Activated T-helper 1 cell treated with anti-CD3 and anti-CD28 coated beads, Interleukin-2, amount 50 U/mL, for 16 hours (primary cell): ENCODE data around the gene ZNF277.

ENCODE experiments used
- DNase-seq, 2 donors: peaks; one replicate each; pipeline ENCODE4 v3.0.0-alpha.2; 2020; ENCODE audit warnings: low read depth in 1 of 2, low spot score in 1 of 2

ZNF277 gene

DNA sequence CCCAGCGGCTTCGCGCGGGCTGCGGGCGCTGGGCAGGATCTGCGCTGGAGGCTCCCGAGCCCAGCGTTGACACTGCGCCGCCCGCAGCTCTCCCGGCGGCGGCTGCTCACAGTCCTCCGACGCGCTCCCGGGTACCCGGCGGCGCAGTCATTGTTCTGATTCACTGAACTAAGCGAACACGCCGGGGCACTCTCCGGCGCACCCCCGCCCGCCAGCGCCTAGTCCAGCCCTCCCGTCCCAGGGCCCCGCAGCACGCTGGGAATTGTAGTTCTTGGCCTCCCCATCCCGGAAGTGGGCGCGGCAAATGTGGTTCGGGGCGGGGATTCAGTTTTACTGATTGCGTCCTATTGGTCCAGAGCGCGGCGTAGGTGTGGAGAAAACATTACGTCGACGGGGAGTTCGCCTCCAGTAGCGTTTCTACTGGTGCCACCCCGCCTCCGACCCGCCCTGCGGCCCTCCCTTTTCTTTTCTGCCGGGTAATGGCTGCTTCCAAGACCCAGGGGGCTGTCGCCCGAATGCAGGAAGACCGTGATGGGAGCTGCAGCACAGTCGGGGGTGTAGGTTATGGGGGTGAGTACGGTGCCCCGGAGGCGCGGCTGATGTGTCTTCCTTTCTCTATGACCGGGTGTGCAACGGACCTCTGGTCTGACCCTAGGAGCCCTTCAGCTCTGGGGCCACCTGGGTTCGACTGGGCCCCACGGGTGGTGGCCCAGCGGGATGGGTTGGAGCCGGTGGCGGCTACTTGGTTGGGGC is at the start of gene ZNF277, which contains the start of gene DOCK4:
Gene ZNF277 (plus strand): TSS at position 458 of the 753 bp plus-strand sequence. CDS start 22 bp downstream, at position 480.
Gene DOCK4 (minus strand): TSS at position 162 of the 753 bp plus-strand sequence. CDS start 261 bp downstream, outside the sequence.
- peak; percentile 98 to 99 for DNase-seq

DNA sequence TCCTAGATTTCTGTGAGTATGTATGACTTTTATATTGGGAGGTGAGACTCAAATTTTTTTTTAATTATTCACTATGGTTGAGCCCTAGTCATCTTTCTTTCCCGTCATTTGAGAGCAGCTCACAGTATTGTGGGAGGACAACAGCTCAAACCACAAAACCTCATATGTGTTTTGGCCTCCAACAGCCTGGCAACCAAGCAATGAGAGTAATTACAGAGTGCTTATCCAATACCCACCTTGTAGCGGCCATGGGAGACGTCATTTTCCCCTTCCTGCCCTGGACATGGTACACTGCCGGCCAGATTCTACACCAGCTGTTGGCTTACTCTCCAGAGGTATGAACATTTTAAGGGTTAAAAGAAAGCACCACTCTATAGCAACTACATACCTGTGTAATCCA is 49.4 kb upstream of the ZNF277 start:
- no peak for DNase-seq

DNA sequence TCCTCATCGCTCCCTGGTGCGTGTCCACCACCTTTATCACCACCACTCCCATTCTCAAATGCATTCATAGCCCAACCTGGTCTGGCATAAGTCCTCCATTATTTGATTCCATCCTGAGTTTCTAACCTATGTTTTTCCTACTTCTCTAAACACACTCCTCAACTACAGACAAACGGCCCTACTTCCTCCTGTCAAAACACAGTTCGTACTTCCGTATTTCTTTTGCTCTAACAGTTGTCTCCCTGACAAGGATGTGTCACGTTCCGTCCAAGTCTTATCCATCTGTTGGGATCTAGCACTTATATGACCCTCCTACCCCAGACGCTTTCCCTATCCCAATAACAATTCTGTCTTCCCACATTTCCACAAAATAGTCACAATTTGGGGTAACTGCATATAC is 47.1 kb upstream of the ZNF277 start:
- no peak for DNase-seq

- DNase-seq = no peak
Observed at GRCh38 chr7:112160130-112160770, 46.2 kb upstream of the ZNF277 start.

- no peak for DNase-seq
Observed at GRCh38 chr7:112160771-112161150, 45.7 kb upstream of the ZNF277 start.

DNA sequence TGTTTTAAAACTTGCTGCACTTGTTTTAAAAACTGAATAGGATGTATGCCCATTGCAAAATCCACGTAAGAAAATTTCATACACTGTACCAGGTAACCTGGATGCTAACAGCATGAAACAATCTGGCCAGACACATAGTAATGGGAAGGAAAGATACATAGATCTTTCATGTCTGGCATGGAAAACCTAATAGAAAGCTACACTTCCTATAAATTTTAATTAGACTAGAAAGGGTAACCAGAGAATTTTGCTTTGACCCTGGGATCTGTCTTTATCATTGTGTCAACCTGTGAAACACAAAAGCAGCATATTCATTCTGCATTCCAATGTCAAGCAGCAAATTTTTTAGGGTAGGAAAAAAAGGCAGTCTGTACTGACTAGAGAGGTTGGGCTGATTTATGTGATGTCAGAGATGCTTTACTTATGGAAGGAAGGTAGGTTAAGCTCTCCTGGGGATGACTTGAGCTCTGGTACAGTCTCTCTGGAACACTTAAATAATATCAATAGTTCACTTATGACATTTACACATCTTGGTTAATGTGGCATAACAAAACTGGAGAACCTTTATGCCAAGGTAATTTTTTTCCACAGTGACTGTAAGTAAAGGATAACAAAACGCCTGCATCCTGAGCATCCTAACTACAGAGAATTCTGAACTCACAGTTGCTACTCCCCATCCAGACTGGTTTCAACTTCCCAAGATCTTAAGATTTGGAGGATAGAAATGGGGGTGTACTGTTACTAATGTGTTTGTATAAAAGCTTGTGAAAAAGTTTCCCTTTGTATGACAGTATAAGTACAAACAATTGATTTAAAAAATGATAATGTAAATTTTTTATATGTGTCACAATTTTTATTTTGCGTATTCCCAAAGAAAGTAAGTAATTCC is 45.0 kb upstream of the ZNF277 start:
- DNase-seq = no peak

- no peak for DNase-seq
Observed at GRCh38 chr7:112162142-112162766, 44.2 kb upstream of the ZNF277 start.

- no peak for DNase-seq
Observed at GRCh38 chr7:112162784-112163506, 43.5 kb upstream of the ZNF277 start.

DNA sequence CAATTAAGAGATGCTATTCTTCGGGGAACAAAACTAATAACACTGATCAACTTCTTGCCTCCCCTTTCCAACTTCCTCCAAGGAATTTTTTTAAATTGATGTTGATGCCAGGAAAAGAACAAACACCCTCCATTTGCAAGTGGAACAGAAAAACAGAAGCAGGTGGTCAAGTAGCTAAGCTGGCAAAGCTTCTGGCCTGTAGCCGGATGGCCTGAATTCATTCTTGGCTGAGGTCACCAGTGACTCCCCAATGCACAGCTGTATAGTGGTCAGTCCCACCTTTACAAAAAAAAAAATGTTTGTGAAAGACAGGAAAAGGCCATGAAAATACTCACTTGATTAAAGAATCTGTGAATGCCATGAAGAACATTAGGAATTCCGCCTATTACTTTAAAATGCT is 39.3 kb upstream of the ZNF277 start:
- no peak for DNase-seq

GRCh38 chr7:112168915-112169314 is 37.6 kb upstream of the ZNF277 start:
- DNase-seq = no peak

DNA sequence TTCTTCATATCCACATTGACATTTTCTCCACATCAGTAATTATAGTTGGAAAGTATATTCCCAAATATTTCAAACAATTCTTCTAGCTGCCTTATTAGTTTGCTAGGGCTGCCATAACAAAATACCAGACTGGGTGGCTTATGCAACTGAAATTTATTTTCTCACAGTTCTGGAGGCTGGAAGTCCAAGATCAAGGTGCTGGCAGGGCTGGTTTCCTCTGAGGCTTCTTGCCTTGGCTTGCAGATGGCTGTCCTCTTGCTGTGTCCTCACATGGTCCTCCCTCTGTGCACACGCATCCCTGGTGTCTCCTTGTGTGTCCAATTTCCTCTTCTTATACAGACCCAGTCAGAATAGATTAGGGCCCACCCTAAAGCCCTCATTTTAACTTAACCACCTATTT is 34.8 kb upstream of the ZNF277 start:
- no peak for DNase-seq

DNA sequence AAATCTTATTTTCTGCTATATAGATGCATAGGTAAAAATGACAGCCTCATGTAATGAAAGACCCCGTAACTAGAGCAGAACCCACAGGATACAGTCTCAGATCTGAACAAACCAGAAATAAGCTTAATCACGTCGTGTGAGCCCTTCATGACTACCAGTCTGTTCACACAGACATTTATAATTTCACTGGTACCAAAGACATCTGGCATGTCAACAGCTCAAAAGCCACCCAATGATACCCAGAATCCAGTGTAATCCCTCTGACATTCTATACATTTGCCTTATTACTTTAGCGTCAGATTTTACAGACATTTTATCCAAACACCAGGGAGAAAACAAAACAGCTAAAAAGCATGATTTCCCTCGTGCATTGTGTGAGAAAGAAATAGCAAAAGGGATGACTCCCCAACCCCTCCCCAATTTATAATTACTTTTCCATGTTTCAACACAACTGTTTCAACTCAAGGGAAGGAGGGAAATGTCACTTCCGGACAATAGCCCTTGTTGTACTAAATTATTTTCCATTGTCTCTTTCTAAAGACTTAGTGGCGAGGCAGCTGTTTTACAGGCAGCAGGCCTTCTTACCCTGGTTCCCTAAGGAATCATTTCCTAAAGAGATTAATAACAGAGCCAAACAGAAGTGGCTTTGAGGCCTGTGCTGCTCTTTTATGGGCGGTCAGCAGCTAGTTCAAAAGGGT is 33.5 kb upstream of the ZNF277 start:
- DNase-seq = no peak

- no peak for DNase-seq
Observed at GRCh38 chr7:112173568-112173905, 33.0 kb upstream of the ZNF277 start.

DNA sequence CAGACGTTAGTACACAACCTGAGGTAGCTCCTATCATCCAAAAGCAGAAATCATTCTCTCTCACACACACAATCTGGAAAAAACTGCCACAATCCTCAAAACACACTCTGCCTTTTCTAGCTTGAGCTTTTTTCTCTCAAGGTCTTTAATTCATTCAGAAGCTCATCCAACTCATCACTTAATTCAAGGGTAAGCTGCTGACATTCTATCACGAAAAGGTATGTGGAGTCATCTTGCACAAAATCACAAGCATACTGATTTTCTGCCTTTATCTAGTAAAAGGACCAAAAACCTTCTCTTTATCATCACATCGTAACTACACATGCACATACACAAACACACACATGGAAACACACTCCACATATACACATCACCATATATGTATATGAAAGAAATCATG is 32.3 kb upstream of the ZNF277 start:
- no peak for DNase-seq

GRCh38 chr7:112176241-112176640 is 30.3 kb upstream of the ZNF277 start:
- no peak for DNase-seq

DNA sequence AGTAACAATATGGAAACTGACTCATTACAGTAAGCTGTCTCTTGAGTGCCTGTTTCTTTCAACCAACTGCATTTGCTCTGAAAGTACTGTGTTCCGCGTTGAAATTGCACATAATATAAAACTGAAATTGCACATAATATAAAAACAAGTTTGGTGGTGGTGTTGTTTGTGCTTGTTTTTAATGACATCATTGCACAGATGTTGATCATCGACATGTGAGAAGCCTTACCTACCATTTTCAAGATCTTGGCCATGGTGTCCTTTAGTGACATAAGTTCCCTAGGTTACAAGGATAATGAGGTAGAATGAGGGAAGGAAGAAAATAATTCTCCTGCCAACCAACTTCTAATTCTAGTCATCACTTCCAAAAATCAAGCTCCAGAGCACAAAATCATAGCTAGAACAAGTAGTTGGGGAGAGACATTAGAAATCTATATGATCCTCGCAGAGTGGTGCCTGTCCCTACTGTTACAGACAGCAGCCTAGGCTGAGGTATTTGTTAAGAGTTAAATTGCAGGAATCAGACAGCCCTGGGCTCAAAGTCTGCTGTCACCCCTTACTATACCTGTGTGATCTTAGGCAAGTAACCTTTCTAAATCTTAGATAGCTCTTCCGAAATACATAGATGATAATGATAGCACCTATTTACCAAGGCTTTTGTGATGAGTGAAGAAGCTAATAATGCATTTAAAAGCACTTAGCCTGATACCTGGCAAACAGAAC is 29.6 kb upstream of the ZNF277 start:
- DNase-seq = no peak

DNA sequence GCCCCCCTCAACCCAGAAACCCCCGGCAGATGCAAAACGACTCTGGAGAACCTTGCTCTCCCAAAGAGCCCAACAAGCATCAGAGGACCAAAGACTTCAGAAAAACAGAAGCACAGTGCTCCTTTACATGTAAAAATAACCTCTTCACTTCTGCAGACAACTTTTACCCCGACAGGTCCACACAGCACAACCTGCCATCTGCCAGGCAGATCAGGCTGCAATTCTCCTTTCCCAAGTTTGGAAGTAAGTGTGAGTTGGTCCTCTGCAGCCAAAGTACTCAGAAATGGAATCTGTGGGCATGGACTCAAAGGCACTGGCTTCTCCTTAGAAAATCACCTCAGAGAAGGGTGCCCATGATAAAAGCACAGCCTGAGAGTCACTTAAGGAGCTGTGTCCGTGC is 26.3 kb upstream of the ZNF277 start:
- no peak for DNase-seq

DNA sequence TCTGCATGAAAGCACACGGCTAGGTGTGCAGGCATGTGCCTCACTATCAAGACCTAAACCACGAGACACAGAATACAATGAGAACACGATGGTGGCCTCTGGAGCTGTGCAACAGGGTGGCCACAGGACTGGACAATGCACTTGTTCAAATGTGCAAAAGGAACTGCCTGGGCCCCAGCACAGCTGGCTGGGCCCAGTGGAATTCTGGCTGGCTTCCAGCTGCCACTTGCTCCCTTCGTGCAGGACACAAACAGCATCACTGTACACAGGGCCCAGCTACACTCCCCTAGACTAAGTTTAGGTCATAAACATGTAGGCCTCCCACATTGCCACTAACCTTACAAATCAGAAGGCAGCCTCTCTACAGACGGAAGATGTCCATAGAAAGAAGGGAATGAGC is 23.7 kb upstream of the ZNF277 start:
- DNase-seq = no peak

- no peak for DNase-seq
Observed at GRCh38 chr7:112183266-112183665, 23.2 kb upstream of the ZNF277 start.
